DMS 273 (cell line): ENCODE results near the gene YPEL2.
"Not testable (repeated sequence)": the region's sequence is repeated elsewhere in the genome, so short reads cannot be mapped to it uniquely, and the experiment has no call there.

Source experiments
- DNase-seq: peaks from one replicate; lab custom pipeline; 2025; ENCODE audit not compliant: unreplicated experiment; lab: John Stamatoyannopoulos, UW

The YPEL2 gene

DNA sequence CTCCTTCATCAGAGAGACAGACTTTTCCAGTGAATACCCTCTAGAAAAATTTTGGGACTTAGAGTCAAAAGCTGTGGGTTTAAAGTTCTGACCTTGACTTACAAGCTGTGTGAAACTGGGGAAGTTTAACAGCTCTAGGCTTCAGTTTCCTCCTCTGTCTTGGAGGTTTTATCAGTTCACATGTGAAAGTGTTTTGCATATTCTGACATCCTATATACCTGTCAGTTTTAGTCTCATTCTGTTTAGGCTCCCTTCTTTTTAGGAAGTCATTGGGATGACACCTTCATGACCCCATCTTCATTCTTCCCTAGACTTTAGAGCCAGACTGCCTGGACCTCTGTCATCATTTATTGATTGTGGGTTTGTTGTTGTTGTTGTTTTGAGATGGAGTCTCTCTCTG lies 44.4 kb downstream of the YPEL2 start:
- DNase-seq = no peak

DNA sequence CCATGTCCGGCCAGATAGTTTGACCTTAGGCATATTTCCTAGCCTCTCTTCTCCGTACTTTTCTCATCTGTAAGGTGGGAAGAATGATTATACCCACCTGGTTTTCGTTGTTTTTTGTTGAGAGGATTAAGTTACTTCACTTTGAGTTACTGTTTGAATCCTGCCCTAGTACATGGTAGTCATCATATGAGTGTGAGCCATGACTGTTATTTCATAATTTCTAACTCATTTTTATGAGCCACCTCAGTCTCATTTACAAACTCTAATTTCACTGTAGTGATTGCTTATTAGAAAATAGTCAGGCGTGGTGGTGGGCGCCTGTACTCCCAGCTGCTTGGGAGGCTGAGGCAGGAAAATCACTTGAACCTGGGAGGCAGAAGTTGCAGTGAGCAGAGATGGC lies 45.1 kb downstream of the YPEL2 start:
- no peak for DNase-seq

DNA sequence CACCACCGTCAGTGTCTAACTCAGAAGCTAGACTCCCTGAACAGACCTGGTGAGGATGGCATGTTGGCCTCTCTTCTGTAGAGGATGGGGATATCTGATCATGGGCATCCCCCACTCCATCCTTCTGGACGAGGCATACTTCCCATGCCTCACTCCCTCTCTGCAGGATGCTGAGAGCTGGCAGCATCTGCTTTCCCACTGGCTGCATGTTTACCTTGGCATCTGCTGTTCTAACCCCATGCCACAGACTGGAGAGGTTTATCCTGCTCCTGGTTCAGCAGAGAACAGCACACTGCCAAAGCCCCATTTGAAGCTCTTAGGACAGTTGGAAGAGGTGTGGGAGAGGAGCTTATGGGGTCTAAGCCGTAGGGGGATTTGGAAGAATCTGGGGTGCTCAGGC lies 46.0 kb downstream of the YPEL2 start:
- peak; percentile 96 for DNase-seq

DNA sequence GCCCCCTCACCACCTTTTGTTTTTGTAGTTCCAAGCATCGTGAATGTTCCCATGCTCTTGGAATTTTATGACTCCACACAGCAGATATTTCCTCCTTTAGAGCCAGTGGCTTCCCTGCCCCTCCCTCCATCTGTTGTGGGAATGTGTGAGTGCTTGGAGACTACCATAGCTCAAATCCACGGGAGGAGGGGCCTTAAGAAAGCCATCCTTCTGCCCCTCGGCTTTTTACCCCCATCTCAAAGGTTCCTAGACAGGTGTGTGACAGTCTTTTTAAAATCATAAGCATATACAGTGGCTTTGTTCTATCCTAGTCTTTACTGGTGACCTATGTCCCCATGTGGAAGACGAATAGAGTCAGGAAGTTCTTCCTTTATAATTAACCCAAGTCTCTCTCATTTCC lies 47.2 kb downstream of the YPEL2 start:
- DNase-seq = peak; percentile 82

DNA sequence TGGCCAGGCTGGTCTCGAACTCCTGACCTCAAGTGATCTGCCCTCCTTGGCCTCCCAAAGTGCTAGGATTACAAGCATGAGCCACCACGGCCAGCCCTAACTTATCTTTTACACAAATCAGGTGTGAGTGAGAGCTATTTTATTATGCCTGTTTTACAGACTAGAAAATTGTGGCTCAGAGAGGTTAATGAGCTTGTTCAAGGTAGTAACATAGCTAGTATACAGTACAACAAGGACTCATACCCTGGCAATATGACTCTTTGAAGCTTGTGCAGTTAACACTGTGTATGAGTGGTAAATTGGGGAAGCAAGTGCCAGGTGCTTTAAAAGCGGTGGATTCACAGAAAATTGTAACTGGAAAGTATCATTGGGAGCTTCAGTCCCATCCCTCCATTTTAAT lies 49.0 kb downstream of the YPEL2 start:
- no peak for DNase-seq

DNA sequence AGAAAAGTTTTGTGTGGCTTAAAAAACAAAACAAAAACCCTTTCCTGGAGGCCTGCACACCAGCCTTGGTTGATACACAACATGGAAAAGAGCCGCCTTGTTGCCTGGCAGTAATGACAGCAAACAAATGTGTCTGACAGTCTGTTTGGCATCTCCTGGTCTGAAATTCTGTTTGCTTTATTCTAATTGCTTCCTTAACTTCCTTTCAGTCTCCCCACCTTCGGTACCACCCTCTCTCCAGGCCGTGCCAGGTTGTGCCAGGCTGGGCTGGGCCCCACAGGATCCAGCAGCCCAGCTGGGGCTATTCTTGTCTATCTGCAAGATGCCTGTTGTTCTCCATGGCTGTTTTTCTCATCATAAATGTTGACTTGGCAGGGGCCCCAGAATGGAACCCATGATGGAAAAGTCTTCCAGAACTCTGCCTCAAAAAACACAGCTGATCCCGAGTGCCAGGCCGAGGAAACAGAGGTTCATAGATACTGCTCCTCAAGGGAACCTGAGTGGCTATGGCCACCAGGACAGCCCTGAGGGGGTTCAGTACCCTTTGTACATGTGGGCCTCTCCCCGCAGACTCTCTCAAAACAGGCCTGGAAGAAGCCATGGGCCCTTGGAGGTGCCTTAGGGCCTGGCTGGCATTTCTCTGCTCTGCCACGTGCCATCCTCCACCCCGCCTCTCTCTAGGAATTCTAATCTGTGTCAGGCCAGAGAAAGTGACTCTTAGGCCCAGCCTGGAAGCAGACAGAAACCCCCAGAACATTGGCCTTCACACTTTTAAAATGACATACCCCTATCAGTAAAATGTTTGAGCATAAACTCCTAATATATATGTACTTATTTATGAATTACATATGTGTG lies 50.5 kb downstream of the YPEL2 start:
- DNase-seq = peak; percentile 85

DNA sequence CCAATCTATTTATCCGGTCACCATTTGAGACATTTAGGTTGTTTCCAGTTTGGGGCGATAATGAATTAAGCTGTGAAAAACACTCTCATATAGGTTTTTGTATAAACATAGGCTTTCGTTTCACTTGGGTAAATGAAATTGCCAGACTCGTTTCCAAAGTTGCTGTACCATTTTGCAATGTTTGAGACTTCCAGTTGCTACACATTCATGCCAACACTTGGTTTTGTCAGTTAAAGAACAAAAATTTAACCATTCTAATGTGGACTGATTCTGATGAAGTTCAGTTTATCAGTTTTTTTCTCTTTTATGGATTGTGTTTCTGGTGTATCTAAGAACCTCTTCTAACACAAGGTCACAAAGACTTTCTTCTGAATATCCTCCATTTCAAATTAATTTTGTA lies 52.4 kb downstream of the YPEL2 start:
- no peak for DNase-seq

DNA sequence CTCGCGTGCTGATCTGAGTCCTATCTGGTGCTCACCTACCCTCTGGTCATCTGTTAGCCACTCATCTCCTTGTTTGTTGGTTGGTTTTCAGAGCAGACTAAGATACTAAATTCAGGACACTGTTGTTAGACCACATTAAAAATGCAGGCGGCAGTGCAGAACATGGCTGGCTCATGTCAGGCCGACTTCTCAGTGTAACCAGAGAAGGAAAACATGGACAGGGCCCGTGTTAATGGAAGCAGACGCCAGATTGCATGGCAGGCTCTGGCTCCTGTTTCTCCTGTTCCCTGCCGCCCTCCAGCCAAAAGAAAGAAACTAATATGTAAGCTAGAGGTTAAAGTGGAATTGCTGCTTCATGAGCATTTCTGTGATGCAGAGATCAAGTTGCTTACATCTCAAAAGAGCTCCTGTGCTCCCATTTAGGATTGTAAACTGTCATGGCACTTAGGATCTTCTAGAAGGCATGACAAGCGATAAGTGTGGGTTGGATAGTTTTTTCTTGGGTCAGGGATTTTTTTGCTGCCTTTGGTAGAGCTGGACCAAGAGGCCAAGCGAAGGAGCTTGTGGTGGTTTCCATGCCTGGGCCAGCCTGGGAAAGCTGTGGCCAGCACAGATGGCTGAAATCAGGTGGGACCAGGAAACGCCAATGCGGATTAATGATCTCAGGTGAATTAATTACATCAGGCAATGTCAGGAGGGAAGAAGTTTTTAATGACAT lies 56.1 kb downstream of the YPEL2 start:
- peak; percentile 95 for DNase-seq

DNA sequence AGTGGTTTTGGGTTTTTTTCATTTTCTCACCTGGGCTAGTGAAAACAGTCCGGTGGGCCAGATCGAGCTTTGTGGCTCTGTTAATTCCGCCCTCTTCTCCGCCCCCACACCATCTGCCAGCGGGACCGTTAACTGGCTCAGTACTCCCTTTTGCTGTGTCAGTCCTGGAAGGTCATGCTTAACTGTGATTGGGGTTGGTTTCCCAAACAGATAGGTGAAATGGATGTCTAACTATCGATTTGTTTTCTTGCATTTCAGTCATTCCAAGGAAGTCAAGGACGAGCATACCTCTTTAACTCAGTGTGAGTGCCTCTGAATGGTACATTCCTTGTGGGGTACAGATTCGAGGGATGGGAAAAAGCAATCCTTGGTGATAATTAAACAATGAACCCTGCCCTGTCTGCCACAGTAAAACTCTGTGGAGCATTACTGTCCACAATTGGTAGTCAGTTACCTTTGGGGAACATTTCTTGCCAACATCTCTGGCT lies 56.7 kb downstream of the YPEL2 start:
- DNase-seq = peak; percentile 93

DNA sequence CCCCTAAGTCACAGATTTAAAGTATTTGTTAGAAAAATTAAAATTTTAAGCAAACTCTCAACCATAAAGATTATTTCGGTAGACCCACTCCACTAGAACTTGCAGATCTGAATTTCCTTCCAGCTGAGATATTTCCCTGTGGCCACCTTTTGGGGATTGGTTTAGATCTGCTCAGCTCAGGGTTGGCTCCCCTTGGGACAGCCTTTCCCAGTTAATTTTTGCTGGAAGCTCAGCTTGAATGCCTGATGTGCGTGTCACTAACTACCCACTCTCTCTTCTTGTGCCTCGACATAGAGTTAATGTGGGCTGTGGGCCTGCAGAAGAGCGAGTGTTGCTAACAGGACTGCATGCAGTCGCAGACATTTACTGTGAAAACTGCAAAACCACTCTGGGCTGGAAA lies 57.6 kb downstream of the YPEL2 start:
- no peak for DNase-seq

DNA sequence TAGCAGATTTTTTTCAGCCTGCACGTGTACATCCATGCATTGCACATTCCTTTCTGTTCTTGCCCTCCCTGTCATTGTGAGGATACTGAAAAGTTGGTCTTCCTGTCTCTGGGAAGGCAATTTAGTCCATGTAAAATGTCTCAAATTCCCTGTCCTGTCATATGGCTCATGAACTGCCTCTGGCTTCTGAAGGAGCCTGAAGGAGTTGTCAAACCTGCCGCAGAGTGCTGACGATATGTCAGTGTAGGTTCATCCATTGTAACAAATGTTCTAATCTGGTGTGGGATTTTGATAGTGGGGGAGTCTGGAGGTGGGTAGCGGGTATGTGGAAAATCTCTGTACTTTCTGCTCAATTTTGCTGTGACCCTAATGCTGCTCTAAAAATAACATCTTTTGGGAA lies 59.6 kb downstream of the YPEL2 start:
- DNase-seq = no peak

DNA sequence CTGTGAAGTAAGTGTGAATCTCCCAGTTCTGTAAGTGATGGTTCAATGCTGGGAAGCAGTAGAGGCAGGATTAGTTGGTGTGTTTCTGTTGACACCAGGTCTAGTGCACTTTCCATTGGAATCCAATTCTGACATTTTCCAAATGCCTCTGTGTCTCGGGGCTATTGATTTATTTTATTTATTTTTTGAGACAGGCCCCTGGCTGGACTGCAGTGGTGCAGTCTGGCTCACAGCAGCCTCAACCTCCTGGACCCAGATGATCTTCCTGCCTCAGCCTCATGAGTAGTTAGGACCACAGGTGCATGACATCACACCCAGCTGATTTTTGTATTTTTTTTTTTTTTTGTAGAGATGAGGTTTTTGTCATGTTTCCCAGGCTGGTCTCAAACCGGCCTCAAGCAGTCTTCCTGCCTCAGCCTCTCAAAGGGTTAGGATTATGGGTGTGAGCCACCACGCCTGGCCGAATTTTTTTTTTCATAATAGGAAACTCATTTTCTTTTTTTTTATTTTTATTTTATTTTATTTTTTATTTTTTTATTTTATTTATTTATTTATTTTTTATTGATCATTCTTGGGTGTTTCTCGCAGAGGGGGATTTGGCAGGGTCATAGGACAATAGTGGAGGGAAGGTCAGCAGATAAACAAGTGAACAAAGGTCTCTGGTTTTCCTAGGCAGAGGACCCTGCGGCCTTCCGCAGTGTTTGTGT lies 61.7 kb downstream of the YPEL2 start:
- no peak for DNase-seq

DNA sequence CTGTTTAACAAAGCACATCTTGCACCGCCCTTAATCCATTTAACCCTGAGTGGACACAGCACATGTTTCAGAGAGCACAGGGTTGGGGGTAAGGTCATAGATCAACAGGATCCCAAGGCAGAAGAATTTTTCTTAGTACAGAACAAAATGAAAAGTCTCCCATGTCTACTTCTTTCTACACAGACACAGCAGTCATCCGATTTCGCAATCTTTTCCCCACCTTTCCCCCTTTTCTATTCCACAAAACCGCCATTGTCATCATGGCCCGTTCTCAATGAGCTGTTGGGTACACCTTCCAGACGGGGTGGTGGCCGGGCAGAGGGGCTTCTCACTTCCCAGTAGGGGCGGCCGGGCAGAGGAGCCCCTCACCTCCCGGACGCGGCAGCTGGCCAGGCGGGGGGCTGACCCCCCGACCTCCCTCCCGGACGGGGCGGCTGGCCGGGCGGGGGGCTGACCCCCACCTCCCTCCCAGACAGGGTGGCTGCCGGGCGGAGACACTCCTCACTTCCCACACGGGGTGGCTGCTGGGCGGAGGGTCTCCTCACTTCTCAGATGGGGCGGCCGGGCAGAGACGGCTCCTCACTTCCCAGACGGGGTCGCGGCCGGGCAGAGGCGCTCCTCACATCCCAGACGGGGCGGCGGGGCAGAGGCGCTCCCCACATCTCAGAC lies 62.4 kb downstream of the YPEL2 start:
- not testable (repeated sequence) for DNase-seq

DNA sequence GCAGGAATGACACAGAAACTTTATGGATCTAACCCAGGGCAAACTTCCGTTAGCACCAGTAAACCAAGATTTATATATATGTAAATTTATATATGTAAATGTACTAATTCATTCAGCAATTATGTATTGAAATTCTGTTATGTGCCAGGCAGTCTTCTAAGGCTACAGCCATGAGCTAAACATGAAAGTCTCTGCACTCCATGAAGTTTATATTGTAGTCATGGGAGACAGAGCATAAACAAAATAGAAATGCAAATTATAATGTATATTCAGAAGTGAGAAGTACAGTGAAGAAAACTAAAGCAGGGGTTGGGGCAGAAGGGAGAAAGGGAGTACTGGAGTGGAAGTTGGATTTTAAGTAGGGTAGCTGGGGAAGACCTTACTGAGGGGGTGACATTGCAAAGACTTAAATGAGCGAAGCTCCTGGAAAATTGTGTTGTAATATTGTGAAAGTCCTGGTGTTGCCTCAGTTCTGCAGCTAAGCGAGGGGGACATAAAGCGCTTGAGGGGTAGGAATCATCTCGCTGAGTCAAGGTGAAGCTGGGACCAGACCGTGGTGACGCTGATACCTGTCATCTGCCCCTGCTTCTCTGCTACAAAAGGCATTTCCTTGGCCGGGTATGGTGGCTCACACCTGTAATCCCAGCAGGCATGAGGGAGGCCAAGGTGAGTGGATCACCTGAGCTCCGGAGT lies 64.8 kb downstream of the YPEL2 start:
- DNase-seq = no peak

DNA sequence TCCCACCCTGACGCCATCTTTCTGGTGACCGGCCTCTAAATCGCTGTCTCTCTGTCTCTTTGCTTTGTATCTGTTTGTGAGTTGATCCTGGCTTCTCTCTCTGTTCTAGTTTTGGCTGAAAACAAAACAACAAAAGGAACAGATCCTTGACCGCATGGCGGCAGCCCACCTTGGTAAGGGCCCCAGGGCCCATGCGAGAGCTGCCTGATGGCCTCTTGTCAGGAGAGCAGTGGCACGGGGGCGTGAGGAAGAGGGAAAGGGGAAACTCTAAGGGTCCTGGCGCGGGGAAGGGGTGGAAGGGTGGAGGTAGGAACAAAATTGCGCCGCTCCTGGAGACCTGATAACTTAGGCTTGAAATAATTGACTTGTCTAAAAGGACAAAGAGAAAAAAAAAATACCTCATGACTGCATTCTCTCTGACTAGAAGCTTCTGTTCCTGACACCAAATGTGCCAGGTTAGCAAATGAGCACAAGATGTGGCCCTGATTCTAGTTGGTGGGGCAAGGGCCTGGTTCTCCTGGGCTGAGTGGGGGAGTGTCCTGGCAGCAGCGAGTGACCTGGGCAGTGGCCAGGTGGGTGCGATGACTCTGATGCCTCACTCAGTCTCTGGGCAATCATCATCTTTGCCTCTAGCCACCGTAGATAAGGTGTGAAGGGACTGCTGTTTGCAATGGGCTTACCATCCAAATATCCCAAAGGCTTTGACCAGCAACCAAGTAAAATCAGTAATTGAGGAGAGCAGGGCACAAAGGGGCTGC lies 66.0 kb downstream of the YPEL2 start:
- DNase-seq = no peak

DNA sequence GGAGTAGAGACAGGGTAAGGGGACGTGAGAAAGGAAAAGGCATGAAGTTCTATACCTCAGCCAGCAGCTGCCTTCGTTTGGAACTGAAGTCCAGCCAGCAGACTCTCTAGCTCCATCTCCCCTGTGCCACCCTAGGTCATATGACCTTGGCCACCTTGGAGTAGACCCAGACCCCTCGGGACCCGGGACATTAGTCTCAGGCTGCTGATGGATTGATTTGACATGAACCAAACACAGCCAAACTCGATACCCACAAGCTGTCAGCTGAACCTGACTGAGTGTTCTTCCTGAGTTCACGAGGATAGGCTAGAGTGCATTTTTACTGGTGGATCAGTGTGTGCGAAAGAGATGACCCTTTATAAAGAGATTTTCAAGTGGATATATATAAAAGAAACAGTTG lies 68.5 kb downstream of the YPEL2 start:
- DNase-seq = no peak

DNA sequence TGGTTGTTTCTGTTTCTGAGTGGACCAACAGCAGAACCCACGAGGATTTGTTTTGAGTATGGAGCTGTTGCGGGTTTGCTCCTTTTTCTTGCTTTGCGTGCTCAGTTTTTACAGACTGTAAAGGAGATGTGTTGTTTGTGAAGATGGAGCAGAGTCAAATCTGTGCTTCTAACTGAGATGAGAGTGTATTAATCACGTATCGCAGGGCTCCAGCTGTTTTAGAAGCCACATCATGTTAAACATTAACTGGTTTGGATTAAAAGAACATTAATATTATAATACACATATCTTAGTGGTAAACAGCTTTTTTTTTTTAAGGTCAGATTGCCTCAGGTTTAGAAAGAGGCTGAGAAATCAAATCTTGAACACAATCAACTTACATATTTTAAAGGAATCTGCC lies 69.4 kb downstream of the YPEL2 start:
- no peak for DNase-seq

DNA sequence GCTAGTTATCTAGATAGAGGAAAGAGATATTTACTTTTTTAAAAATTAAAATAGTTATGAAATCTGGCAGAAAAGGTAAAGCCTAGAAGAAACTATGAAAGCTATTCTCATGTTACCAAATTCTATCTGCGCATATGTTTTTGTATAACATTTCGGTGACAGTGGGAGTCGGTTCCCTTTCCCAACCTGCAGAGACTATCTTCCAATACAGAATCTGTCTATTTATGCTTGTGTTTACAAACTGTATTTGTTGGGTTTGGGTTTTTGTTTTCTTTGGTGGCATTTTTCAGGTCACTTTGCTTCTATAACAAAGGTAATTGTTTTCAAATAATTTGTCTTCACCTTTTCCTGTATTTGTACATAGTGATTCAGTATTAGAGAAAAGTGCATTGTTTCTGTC lies 69.8 kb downstream of the YPEL2 start:
- DNase-seq = no peak

DNA sequence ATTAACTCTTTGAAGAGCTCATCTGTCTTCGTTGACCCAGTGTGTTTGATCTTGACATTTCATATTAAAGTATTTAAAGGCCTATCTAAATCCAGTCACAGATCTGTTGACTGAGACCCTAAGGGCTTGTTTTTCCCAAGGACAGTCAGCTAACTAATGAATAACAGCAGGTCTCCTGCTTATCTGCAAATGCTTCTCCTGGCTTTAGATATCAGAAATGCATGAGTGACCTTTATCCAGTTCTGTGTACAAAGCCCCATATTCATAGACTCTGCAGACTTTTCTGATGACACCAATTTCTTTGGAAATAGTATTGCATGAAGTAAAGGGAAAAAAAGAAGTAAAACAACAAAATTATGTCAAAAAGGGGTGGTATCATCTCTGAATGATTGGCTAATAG lies 70.3 kb downstream of the YPEL2 start:
- DNase-seq = no peak

DNA sequence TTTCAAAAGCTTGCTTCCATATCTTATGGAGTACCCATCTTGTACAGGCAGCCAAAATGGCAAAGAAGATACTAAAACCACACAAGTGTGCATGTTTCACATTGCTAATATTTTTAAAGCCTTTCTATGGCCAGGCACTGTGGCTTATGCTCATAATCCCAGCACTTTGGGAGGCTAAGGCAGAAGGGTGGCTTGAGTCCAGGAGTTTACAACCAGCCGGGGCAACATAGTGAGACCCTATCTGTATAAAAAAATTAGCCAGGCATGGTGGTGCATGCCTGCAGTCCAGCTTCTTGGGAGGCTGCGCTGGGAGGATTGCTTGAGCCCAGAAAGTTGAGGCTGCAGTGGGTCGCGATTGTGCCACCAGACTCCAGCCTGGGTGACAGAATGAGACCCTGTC lies 71.3 kb downstream of the YPEL2 start:
- no peak for DNase-seq
